Trophoblast cell (in vitro differentiated cells and primary cell): ENCODE data around the gene EFCAB5.

Experiments used
- DNase-seq, 2 donors: peaks; one replicate each; pipeline ENCODE4 v3.0.0-alpha.2; 2016
- H2AFZ ChIP-seq: 2 replicates; pipeline ENCODE4 v1.6.1; 2013; ENCODE audit warnings: low read length, moderate library complexity, mild to moderate bottlenecking; ENCODE audit not compliant: insufficient read depth, poor library complexity
- H2AK5ac ChIP-seq: 2 replicates; pipeline ENCODE4 v1.6.1; 2013; ENCODE audit warnings: mild to moderate bottlenecking, low read length
- H2BK120ac ChIP-seq: 2 replicates; pipeline ENCODE4 v1.6.1; 2013; ENCODE audit warnings: low read length, mild to moderate bottlenecking, moderate library complexity; ENCODE audit not compliant: insufficient read depth, poor library complexity
- H2BK12ac ChIP-seq: 2 replicates; pipeline ENCODE4 v1.6.1; 2013; ENCODE audit warnings: mild to moderate bottlenecking, low read length, moderate library complexity
- H2BK5ac ChIP-seq: 2 replicates; pipeline ENCODE4 v1.6.1; 2013; ENCODE audit warnings: low read length, low read depth, moderate library complexity, mild to moderate bottlenecking; ENCODE audit not compliant: poor library complexity
- H3K14ac ChIP-seq: 2 replicates; pipeline ENCODE4 v1.6.1; 2013; ENCODE audit warnings: mild to moderate bottlenecking, low read length
- H3K18ac ChIP-seq: 2 replicates; pipeline ENCODE4 v1.6.1; 2013; ENCODE audit warnings: mild to moderate bottlenecking, low read length
- H3K23ac ChIP-seq: 2 replicates; pipeline ENCODE4 v1.6.1; 2013; ENCODE audit warnings: low read length
- H3K27ac ChIP-seq: 2 replicates; pipeline ENCODE4 v1.5.1; 2013; ENCODE audit warnings: low read depth, mild to moderate bottlenecking, inconsistent platforms, low read length, moderate library complexity
- H3K27me3 ChIP-seq: 2 replicates; pipeline ENCODE4 v1.6.1; 2013; ENCODE audit warnings: inconsistent platforms, mild to moderate bottlenecking, low read length, moderate library complexity; ENCODE audit not compliant: insufficient read depth
- H3K36me3 ChIP-seq, 2 experiments: 1 replicate in 1 of 2; 2 replicates in 1 of 2; pipeline ENCODE4 v1.6.1; 2013; ENCODE audit warnings: low read length in 2 of 2, mild to moderate bottlenecking in 2 of 2, moderate library complexity in 1 of 2; ENCODE audit not compliant: insufficient read depth in 2 of 2, control insufficient read depth in 1 of 2
- H3K4ac ChIP-seq: 2 replicates; pipeline ENCODE4 v1.6.1; 2013; ENCODE audit warnings: low read depth, mild to moderate bottlenecking, low read length, moderate library complexity
- H3K4me1 ChIP-seq, 2 experiments: 1 replicate in 1 of 2; 2 replicates in 1 of 2; pipeline ENCODE4 v1.6.1; 2013; ENCODE audit warnings: low read length in 2 of 2, mild to moderate bottlenecking in 2 of 2, moderate library complexity in 1 of 2; ENCODE audit not compliant: insufficient read depth in 2 of 2, control insufficient read depth in 1 of 2
- H3K4me2 ChIP-seq: 2 replicates; pipeline ENCODE4 v1.6.1; 2013; ENCODE audit warnings: inconsistent platforms, mild to moderate bottlenecking, low read length, moderate library complexity
- H3K4me3 ChIP-seq: 2 replicates; pipeline ENCODE4 v1.5.1; 2013; ENCODE audit warnings: mild to moderate bottlenecking, low read depth, low read length, inconsistent platforms
- H3K79me1 ChIP-seq: one replicate; pipeline ENCODE4 v1.6.1; 2013; ENCODE audit warnings: low read length
- H3K79me2 ChIP-seq: 2 replicates; pipeline ENCODE4 v1.6.1; 2013; ENCODE audit warnings: low read length, mild to moderate bottlenecking; ENCODE audit not compliant: control insufficient read depth, insufficient read depth, poor library complexity
- H3K9ac ChIP-seq: 2 replicates; pipeline ENCODE4 v1.6.1; 2013; ENCODE audit warnings: mild to moderate bottlenecking, low read length
- H3K9me3 ChIP-seq: 2 replicates; pipeline ENCODE4 v1.6.1; 2013; ENCODE audit warnings: low read depth, mild to moderate bottlenecking, control low read depth, inconsistent platforms, low read length; ENCODE audit not compliant: insufficient read depth
- H4K12ac ChIP-seq: 2 replicates; pipeline ENCODE4 v1.6.1; 2013; ENCODE audit warnings: low read depth, mild to moderate bottlenecking, low read length, moderate library complexity
- H4K8ac ChIP-seq: 2 replicates; pipeline ENCODE4 v1.6.1; 2013; ENCODE audit warnings: low read depth, mild to moderate bottlenecking, low read length, moderate library complexity
- H4K91ac ChIP-seq: one replicate; pipeline ENCODE4 v1.6.1; 2013; ENCODE audit warnings: low read depth, mild to moderate bottlenecking, low read length, moderate library complexity
- whole genome bisulfite sequencing: extraction: QIAGEN DNeasy Blood & Tissue Kit; methylation state at CpG from one replicate; pipeline ENCODE4 v1.1.7; 2013; ENCODE audit warnings: missing lambda C conversion rate; ENCODE audit not compliant: insufficient read length, insufficient coverage; ENCODE audit errors: extremely low coverage; 5-methylcytosine and 5-hydroxymethylcytosine counted together

Gene EFCAB5

GRCh38 chr17:29905086-29905878, 36.2 kb upstream of the EFCAB5 start:
- Histone ChIP-seq H2BK12ac (no peak overlapping the region), H4K12ac (no peak overlapping the region), H3K27me3 (no peaks in the 10 kb centered on the region), H4K8ac (no peak overlapping the region), H2AFZ (no peak overlapping the region), H3K9ac (no peak overlapping the region), H3K9me3 (peaks cover 7% of the 10 kb centered on the region), H3K27ac (no peak overlapping the region), H4K91ac (no peak overlapping the region), H3K23ac (no peak overlapping the region), H2BK5ac (no peak overlapping the region), H3K36me3 (peaks cover 2 to 3% of the 10 kb centered on the region in 2 experiments), H2BK120ac (no peak overlapping the region), H3K4me2 (no peak overlapping the region), H3K4me1 (no peaks in the 10 kb centered on the region), H3K79me1 (no peaks in the 10 kb centered on the region), H3K4me3 (no peak overlapping the region), H2AK5ac (no peak overlapping the region), H3K79me2 (no peaks in the 10 kb centered on the region), H3K18ac (peak overlapping the region; percentile 34), H3K4ac (no peak overlapping the region), H3K14ac (no peak overlapping the region)
- no peak for DNase-seq
- WGBS, result no CpG with 5 or more reads among the region's 3 CpGs

GRCh38 chr17:29905879-29906167, 35.6 kb upstream of the EFCAB5 start:
- no peak overlapping the region for H3K18ac ChIP-seq
- no peak overlapping the region for H3K23ac ChIP-seq
- H3K4me1 ChIP-seq, result no peaks in the 10 kb centered on the region
- no peak overlapping the region for H4K91ac ChIP-seq
- H2AFZ ChIP-seq, result no peak overlapping the region
- peaks cover 7% of the 10 kb centered on the region for H3K9me3 ChIP-seq
- H3K27me3 ChIP-seq, result no peaks in the 10 kb centered on the region
- no peak overlapping the region for H2AK5ac ChIP-seq
- no peak overlapping the region for H2BK120ac ChIP-seq
- no CpG with 5 or more reads among the region's 3 CpGs for WGBS
- no peak overlapping the region for H4K8ac ChIP-seq
- no peak overlapping the region for H3K4me2 ChIP-seq
- no peaks in the 10 kb centered on the region for H3K79me2 ChIP-seq
- no peak overlapping the region for H3K14ac ChIP-seq
- H3K27ac ChIP-seq, result no peak overlapping the region
- no peaks in the 10 kb centered on the region for H3K79me1 ChIP-seq
- no peak overlapping the region for H2BK5ac ChIP-seq
- H3K4ac ChIP-seq, result no peak overlapping the region
- no peak for DNase-seq
- no peak overlapping the region for H4K12ac ChIP-seq
- no peak overlapping the region for H3K9ac ChIP-seq
- peaks cover 2 to 3% of the 10 kb centered on the region in 2 experiments for H3K36me3 ChIP-seq
- no peak overlapping the region for H2BK12ac ChIP-seq
- no peak overlapping the region for H3K4me3 ChIP-seq

GRCh38 chr17:29906969-29907368, 34.5 kb upstream of the EFCAB5 start:
- Histone ChIP-seq H3K4me3 (no peak overlapping the region), H2AK5ac (no peak overlapping the region), H2AFZ (no peak overlapping the region), H3K27ac (no peak overlapping the region), H4K91ac (no peak overlapping the region), H2BK12ac (no peak overlapping the region), H3K79me1 (no peaks in the 10 kb centered on the region), H3K4me2 (no peak overlapping the region), H3K14ac (no peak overlapping the region), H2BK120ac (no peak overlapping the region), H3K9ac (no peak overlapping the region), H3K36me3 (peaks cover 2 to 3% of the 10 kb centered on the region in 2 experiments), H3K18ac (no peak overlapping the region), H4K12ac (no peak overlapping the region), H3K27me3 (no peaks in the 10 kb centered on the region), H2BK5ac (no peak overlapping the region), H4K8ac (no peak overlapping the region), H3K23ac (no peak overlapping the region), H3K4ac (no peak overlapping the region), H3K9me3 (peaks cover 7% of the 10 kb centered on the region), H3K4me1 (no peaks in the 10 kb centered on the region), H3K79me2 (no peaks in the 10 kb centered on the region)
- no peak for DNase-seq
- WGBS, result no CpG with 5 or more reads among the region's 2 CpGs

- no peak overlapping the region for H2BK5ac ChIP-seq
- H3K23ac ChIP-seq, result no peak overlapping the region
- H2BK12ac ChIP-seq, result no peak overlapping the region
- no peak overlapping the region for H3K9ac ChIP-seq
- H3K4ac ChIP-seq, result no peak overlapping the region
- no CpG with 5 or more reads among the region's 6 CpGs for WGBS
- no peaks in the 10 kb centered on the region for H3K79me1 ChIP-seq
- H2AK5ac ChIP-seq, result no peak overlapping the region
- no peak overlapping the region for H3K4me2 ChIP-seq
- H3K18ac ChIP-seq, result no peak overlapping the region
- H4K91ac ChIP-seq, result no peak overlapping the region
- no peak overlapping the region for H4K8ac ChIP-seq
- H3K27me3 ChIP-seq, result no peaks in the 10 kb centered on the region
- peaks cover 7% of the 10 kb centered on the region for H3K9me3 ChIP-seq
- no peaks in the 10 kb centered on the region for H3K79me2 ChIP-seq
- peak in 1 of 2 donors; percentile 54 for DNase-seq
- peaks cover 2 to 3% of the 10 kb centered on the region in 2 experiments for H3K36me3 ChIP-seq
- H4K12ac ChIP-seq, result no peak overlapping the region
- no peak overlapping the region for H2BK120ac ChIP-seq
- H2AFZ ChIP-seq, result no peak overlapping the region
- no peaks in the 10 kb centered on the region for H3K4me1 ChIP-seq
- no peak overlapping the region for H3K14ac ChIP-seq
- no peak overlapping the region for H3K27ac ChIP-seq
- no peak overlapping the region for H3K4me3 ChIP-seq
Measured at GRCh38 chr17:29909236-29910003, 32.0 kb upstream of the EFCAB5 start.
